UCSD-AML1 (cell line): ENCODE data around the gene MSL1.

Source experiments
- DNase-seq: peaks from one replicate; lab custom pipeline; 2025; ENCODE audit not compliant: unreplicated experiment; lab: John Stamatoyannopoulos, UW

MSL1 gene

GRCh38 chr17:40173778-40174135 lies 52.0 kb downstream of the MSL1 start:
- no peak for DNase-seq

DNA sequence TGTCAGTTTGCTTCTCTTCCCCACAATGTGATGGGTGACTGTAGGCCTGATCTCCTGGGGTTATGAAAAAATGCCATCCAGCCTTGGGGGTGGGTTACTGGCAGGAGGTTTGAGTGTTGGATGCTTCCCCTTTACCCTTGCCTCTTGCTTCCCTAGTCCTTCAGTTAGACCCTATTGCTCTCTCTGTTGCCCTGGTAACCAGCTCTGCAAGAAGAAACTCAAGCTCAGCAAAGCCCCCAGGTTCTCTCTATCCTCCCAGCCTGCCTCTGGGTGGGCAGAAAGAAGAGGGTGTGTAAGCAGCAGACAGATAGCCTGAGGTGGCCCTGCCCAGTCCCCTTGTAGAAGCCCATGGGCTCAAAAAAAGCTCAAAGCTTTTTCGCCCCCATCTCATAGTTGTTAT lies 52.7 kb downstream of the MSL1 start:
- no peak for DNase-seq

DNA sequence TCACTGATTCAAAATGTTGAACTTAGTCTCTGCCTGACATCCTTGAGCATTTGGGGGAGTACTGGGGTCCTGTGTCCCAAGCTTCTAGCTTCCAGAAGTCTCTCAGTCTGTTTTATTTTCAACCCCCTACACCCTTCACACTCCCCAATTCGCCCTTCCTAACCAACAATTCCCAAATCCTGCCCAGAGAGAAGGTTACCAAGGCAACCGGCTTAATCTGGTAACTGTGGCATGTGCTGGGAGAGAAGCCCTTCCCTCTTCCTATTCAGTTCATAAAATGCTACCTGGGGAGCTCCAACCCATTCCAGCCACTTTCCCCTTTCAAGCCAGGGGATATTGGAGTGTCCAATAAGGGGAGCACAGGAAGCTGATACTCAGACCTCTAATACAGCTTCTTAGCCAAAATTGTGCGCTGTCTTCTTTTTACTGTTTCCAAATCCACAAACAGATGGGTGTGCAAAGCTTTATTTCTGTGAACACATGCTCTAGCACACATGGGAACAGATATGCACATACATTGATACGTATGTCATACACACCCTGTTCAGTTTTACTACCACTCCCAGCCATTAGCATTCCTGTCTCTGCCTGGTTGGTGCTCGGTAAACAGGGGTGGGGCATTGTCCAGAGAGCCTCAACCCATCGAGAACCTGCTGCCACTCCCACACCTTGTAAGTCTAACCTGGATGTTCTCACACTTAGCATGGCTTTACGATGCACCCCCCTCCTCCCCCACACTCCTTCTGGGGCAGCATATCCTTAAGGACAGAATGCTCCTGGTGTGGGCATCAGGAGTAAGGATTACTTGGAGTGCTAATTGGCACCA lies 54.4 kb downstream of the MSL1 start:
- no peak for DNase-seq

DNA sequence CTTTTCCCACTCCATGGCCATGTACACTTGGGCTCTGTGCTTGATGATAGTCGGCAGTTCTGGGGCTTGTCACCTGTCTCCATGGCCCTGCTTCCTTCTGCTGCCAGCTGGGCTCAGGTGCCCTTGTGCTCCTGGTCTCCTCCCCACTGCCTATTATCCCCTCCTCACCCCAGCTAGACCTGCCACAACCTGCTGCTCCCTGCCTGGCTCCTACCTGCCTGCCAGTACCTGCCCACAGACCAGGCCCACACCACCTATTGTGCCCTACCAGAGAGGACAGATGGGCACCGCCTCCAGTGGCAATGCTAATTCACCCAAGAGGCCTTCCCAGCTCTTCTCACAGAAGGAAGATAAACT lies 55.0 kb downstream of the MSL1 start:
- no peak for DNase-seq

- DNase-seq: no peak
Observed at GRCh38 chr17:40177275-40177874, 55.6 kb downstream of the MSL1 start, which contains the start of gene RAPGEFL1. RAPGEFL1 (plus strand) TSS chr17:40177470; CDS start chr17:40177862, 392 bp downstream.

DNA sequence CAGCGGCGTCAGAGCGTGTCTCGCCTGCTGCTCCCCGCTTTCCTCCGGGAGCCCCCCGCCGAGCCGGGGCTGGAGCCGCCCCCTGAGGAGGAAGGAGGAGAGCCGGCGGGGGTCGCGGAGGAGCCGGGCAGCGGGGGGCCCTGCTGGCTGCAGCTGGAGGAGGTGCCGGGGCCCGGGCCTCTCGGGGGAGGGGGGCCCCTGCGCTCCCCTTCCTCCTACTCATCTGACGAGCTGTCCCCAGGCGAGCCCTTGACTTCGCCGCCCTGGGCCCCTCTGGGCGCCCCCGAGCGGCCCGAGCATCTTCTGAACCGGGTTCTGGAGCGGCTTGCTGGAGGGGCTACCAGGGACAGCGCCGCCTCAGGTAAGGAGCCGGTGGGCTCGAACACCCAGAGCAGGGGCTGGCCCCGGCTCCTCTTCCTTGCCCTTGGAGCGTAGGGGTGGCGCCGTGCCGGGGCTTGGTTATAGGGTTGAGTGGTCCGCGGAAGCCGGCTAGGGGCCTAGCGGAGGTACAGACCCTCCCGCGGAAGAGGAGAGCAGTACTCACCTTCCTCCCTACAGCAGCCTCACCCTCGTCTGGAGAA lies 56.3 kb downstream of the MSL1 start:
- no peak for DNase-seq

GRCh38 chr17:40178660-40179059 lies 56.9 kb downstream of the MSL1 start:
- DNase-seq: no peak

DNA sequence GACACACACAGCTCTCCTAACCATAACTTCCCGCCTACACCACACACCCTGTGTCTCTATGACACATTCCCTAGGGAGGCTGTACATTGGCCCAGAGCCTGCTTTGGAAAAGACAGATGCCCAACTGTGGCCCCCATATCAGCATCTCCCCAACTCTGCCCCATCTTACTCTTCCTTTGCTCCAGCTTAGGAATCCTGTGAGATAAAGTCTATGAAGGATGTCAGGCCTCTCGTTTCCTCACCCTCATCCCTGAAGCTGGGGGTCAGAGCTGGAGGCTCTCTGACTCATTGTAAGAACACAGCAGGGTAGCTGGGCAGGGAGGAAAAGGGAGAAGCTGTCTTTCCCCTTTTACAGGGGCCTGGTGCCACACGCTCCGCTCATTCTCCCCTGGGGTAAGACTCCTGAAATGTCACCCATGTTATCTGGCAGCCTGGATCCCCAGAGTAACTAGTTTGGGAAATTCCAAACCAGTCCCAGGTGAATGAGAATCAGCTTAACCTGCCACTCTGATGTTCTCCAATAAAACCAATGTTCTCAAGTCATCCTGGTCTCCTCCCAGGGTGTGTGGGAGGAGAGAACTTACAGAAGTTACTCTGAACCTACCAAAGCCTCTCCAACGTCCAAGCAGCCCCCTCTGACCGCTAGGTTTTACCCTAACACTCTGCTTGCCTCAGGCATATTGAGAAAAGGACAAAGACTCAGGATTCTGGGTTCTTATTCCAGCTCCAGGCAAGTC lies 58.3 kb downstream of the MSL1 start:
- no peak for DNase-seq

GRCh38 chr17:40180694-40181093 lies 58.9 kb downstream of the MSL1 start:
- DNase-seq: no peak

- no peak for DNase-seq
Observed at GRCh38 chr17:40181205-40181604, 59.4 kb downstream of the MSL1 start.

DNA sequence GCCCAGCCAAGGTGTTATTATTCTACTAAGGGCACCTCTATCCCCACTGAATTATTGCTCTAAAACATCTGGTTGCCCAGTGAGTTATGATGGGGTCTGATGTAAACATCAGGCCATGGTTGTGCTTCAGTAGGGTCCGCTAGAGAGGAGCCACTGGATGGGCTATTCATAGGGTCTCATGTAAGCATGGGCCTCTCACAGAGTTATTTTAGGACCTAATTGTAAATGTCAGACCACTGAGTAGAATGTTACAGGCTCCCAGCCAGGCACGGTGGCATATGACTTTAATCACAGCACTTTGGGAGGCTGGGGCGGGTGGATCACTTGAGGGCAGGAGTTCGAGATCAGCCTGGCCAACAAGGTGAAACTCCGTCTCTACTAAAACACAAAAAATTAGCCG lies 60.8 kb downstream of the MSL1 start:
- DNase-seq: no peak
